ENCODE data around the gene GBF1. TPM values are rescaled to one million over a fixed set of nuclear protein-coding genes. Genes with fewer than 3 reads are reported as not detected.

Gene GBF1
- total RNA-seq, 4 donors from 2014 or later: 31.4 to 64.2 (median 58.7) TPM

GRCh38 chr10:102327641-102328040, 82.3 kb downstream of the GBF1 start:
- no peak overlapping the region for H3K4me3 ChIP-seq
- peak; percentile 25 to 38 for DNase-seq
- TF ChIP-seq, protein P1, sequence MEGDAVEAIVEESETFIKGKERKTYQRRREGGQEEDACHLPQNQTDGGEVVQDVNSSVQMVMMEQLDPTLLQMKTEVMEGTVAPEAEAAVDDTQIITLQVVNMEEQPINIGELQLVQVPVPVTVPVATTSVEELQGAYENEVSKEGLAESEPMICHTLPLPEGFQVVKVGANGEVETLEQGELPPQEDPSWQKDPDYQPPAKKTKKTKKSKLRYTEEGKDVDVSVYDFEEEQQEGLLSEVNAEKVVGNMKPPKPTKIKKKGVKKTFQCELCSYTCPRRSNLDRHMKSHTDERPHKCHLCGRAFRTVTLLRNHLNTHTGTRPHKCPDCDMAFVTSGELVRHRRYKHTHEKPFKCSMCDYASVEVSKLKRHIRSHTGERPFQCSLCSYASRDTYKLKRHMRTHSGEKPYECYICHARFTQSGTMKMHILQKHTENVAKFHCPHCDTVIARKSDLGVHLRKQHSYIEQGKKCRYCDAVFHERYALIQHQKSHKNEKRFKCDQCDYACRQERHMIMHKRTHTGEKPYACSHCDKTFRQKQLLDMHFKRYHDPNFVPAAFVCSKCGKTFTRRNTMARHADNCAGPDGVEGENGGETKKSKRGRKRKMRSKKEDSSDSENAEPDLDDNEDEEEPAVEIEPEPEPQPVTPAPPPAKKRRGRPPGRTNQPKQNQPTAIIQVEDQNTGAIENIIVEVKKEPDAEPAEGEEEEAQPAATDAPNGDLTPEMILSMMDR (IDR thresholded peaks at IDR 0.05 in 4 of 5, conservative IDR thresholded peaks at IDR 0.05 in 1 of 5): no peak
- in situ Hi-C loops (cut with MboI; ENCODE audit: low sequenced_read_pairs in 4 of 4): no loop called here
- peak; percentile 42 to 62 for ATAC-seq
- peak overlapping the region; percentile 82 to 92 (median 88) for H3K27ac ChIP-seq
- H3K27me3 ChIP-seq: no peaks in the 10 kb centered on the region
- H3K36me3 ChIP-seq: no peaks in the 10 kb centered on the region
- intact Hi-C loops (cut with DNase I; ENCODE audit: low total_unique reads): loop anchor here (5.0 kb wide), 2 partner anchors 45 to 80 kb away; partner anchors contain the start of gene GBF1
- H3K4me1 ChIP-seq: peaks cover 49 to 65% of the 10 kb centered on the region in 2 donors
- no peaks in the 10 kb centered on the region for H3K9me3 ChIP-seq

DNA sequence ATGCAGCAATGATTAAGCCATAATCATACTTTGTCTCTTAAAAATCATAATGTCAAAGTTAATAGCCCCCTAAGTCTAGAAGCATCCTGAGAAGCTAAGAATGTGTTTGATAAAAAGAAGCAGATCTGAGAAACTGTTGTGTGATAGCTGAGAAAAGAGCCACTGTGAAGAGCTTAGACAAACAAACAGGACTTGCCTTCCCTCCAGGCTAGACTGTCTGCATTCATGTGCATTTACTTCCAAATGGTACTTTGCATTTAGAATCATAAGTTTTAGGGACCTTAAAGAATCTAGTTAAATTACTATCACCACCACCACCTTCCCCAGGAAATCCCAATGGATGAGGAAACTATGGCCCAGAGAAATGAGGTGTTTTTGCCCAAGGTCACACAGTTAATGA, 87.4 kb downstream of the GBF1 start:
- H3K9me3 ChIP-seq: no peaks in the 10 kb centered on the region
- in situ Hi-C loops (cut with MboI; ENCODE audit: low sequenced_read_pairs in 4 of 4): no loop called here
- DNase-seq: no peak
- peaks cover 39 to 42% of the 10 kb centered on the region in 2 donors for H3K4me1 ChIP-seq
- no peaks in the 10 kb centered on the region for H3K36me3 ChIP-seq
- peak overlapping the region; percentile 81 to 92 (median 84) for H3K27ac ChIP-seq
- H3K4me3 ChIP-seq: no peak overlapping the region
- TF ChIP-seq, protein P1 (IDR thresholded peaks at IDR 0.05 in 4 of 5, conservative IDR thresholded peaks at IDR 0.05 in 1 of 5): no peak
- TF ChIP-seq POLR2A (IDR thresholded peaks at IDR 0.05): no peak
- intact Hi-C loops (cut with DNase I; ENCODE audit: low total_unique reads): no loop called here
- ATAC-seq: no peak
- H3K27me3 ChIP-seq: no peaks in the 10 kb centered on the region

GRCh38 chr10:102334101-102334500, 88.8 kb downstream of the GBF1 start:
- no peak for TF ChIP-seq POLR2A (IDR thresholded peaks at IDR 0.05)
- TF ChIP-seq, protein P1 (IDR thresholded peaks at IDR 0.05 in 4 of 5, conservative IDR thresholded peaks at IDR 0.05 in 1 of 5): no peak
- in situ Hi-C loops (cut with MboI; ENCODE audit: low sequenced_read_pairs in 4 of 4): no loop called here
- ATAC-seq (peak; percentile 46 to 73), DNase-seq (peak; percentile 13 to 52)
- Histone ChIP-seq H3K4me3 (no peak overlapping the region), H3K9me3 (no peaks in the 10 kb centered on the region), H3K27me3 (no peaks in the 10 kb centered on the region), H3K4me1 (peaks cover 28 to 32% of the 10 kb centered on the region in 2 donors), H3K27ac (peak overlapping the region; percentile 81 to 92 (median 84)), H3K36me3 (no peaks in the 10 kb centered on the region)
- intact Hi-C loops (cut with DNase I; ENCODE audit: low total_unique reads): no loop called here

DNA sequence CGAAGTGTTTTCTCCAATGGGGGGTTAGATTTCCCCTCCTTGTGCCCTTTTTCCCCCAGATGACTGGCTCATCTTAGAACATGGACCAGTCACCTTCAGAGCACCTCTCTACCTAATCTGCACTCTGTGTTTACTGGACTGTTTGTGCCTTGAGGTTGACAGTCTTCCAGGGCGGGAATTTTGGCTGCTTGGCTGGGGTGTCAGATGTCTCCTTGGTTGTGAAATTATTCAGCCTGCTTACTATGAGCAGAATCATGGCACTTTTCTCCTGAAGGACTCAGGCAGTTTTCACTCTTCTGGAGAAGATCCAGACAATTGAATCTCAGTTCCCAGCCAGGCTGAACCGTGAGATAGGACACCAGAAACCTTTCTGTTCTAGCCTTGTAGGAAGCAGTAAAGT, 89.9 kb downstream of the GBF1 start:
- TF ChIP-seq, protein P1 (IDR thresholded peaks at IDR 0.05 in 4 of 5, conservative IDR thresholded peaks at IDR 0.05 in 1 of 5): no peak
- TF ChIP-seq POLR2A (IDR thresholded peaks at IDR 0.05): peak in 1 of 2 donors; percentile 2
- H3K27ac ChIP-seq: peak overlapping the region; percentile 81 to 92 (median 84)

More for the DNA sequence above, 89.9 kb downstream of the GBF1 start:
- peak overlapping the region in 2 of 4 donors; percentile 1 to 10 for H3K4me3 ChIP-seq
- no peaks in the 10 kb centered on the region for H3K36me3 ChIP-seq
- DNase-seq: peak; percentile 83 to 95
- peaks cover 28 to 32% of the 10 kb centered on the region in 2 donors for H3K4me1 ChIP-seq
- no peaks in the 10 kb centered on the region for H3K27me3 ChIP-seq
- peak; percentile 96 to 98 for ATAC-seq
- no peaks in the 10 kb centered on the region for H3K9me3 ChIP-seq
- intact Hi-C loops (cut with DNase I; ENCODE audit: low total_unique reads): no loop called here
- in situ Hi-C loops (cut with MboI; ENCODE audit: low sequenced_read_pairs in 4 of 4): no loop called here

All from gastrocnemius medialis (tissue), 4 donors.